Colonic mucosa (tissue), 4 donors: Measurements from ENCODE around the gene MRPS23. TPM values are rescaled to one million over a fixed set of nuclear protein-coding genes. Genes with fewer than 3 reads are reported as not detected.
A peak's percentile ranks its signal among the peaks of the same experiment; 100 is the strongest.

Experiments
- DNase-seq: peaks from one replicate; pipeline ENCODE4 v3.0.0-alpha.2; 2020
- H3K27ac ChIP-seq: fragments of 200-600 bp; one replicate; pipeline ENCODE4 v1.8.0; 2021
- H3K27me3 ChIP-seq: fragments of 200-600 bp; one replicate; pipeline ENCODE4 v1.8.0; 2021
- H3K36me3 ChIP-seq: fragments of 200-600 bp; one replicate; pipeline ENCODE4 v1.8.0; 2021
- H3K4me1 ChIP-seq: fragments of 200-600 bp; one replicate; pipeline ENCODE4 v1.8.0; 2021; ENCODE audit warnings: mild to moderate bottlenecking
- H3K4me3 ChIP-seq: fragments of 200-600 bp; one replicate; pipeline ENCODE4 v1.8.0; 2021
- H3K9ac ChIP-seq, 2 donors: one replicate each; pipeline ENCODE4 v1.7.0; 2013; ENCODE audit warnings: control low read depth in 2 of 2, low read depth in 2 of 2, low read length in 2 of 2
- H3K9me3 ChIP-seq: fragments of 200-600 bp; one replicate; pipeline ENCODE4 v1.8.0; 2021
- intact Hi-C: fragments of 100-400 bp; cut with DNase I; formaldehyde crosslinking; loops from one replicate; pipeline ENCODE4 v1.14.1; 2022
- total RNA-seq, 2 donors: library from RNA; stranded (reverse); fragmentation: NEBNext Ultra II Directional in 1 of 2; extraction: Animal tissue kit (Norgen Biotek cat#: 25700) in 1 of 2; gene quantifications; one replicate each; pipeline ENCODE4 v1.2.1, GENCODE V29; 2021
- TF ChIP-seq, protein P1 (sequence below): fragments of 200-600 bp; IDR thresholded peaks from one replicate; pipeline ENCODE4 v1.8.0; 2022; ENCODE audit warnings: antibody characterized with exemption, mild to moderate bottlenecking
- donor health status: healthy.
- donor health status: DM: no; HTN: no; CAD: no.
- donor health status: DM: no; HTN: no; CAD: no.

Gene MRPS23
- total RNA-seq, 2 donors from 2014 or later, result 19.3 to 43.6 TPM

DNA sequence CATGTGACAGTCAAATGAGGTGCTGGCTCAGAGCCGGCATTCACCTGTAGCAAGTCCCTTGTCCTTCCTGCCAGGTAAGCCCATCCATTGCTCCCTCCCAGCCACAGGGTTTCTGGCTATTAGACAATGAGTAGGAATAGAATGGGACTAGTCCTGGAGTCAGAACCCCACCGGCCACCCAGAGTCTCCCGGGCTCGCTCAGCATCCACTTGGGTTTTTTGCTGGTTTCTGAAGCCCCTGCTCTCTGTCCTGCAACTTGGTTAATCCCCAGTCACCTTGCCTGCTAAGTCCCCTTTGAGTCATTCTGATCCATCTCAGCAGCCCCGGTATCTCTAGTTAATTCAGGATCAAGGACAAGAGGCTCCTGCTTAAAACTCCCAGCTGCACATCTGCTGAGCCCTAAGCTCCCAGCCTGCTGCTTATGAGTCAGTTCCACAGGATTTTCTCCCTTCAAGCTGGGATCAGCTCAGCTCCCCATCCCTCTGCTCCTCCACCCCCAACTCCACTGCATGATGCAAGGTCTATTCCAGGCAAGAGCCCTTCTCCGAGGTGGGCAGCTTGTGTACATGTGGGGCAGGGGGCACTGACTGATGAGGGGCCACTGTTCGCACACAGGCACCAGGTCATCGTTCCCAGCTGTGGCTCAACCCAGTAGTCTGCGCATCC, 19.9 kb upstream of the MRPS23 start:
- intact Hi-C loops, result no loop called here
- peaks cover 11% of the 10 kb centered on the region for H3K4me1 ChIP-seq

DNA sequence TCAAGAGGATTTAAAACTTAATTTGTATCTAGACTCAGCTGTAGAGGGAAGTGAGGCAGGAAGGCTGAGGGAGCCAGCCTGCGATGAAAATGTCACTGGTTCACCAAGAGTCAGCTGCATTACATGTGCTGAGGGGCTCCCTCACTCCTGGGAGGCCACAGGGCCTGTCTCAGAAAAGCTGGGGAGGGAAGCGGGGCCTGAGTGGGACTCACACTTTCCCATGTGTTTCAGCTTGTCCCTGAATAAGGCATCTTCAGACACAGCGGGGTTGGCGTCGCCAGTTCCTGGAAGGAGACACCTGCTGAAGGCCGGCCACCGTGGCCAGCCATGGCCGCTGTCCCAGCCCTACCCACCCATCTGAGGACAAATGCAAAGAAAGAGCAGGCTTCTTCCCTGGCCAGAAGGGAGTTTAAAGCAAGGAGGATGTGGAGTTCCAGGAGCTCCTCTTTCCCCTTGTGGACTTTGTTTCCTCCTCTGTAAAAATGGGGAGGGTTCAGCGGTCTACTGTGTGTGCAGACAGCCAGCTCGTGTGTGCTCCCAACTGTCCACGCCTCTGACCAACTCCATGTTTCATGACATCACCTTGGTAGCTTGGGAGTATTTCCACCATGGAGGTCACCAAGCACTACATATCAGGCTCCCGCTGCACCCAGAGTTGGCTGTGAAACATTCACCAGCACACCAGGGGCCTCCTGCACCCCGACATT, 19.2 kb upstream of the MRPS23 start:
- H3K9me3 ChIP-seq, result no peaks in the 10 kb centered on the region
- TF ChIP-seq, protein P1, sequence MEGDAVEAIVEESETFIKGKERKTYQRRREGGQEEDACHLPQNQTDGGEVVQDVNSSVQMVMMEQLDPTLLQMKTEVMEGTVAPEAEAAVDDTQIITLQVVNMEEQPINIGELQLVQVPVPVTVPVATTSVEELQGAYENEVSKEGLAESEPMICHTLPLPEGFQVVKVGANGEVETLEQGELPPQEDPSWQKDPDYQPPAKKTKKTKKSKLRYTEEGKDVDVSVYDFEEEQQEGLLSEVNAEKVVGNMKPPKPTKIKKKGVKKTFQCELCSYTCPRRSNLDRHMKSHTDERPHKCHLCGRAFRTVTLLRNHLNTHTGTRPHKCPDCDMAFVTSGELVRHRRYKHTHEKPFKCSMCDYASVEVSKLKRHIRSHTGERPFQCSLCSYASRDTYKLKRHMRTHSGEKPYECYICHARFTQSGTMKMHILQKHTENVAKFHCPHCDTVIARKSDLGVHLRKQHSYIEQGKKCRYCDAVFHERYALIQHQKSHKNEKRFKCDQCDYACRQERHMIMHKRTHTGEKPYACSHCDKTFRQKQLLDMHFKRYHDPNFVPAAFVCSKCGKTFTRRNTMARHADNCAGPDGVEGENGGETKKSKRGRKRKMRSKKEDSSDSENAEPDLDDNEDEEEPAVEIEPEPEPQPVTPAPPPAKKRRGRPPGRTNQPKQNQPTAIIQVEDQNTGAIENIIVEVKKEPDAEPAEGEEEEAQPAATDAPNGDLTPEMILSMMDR, result no peak
- peaks cover 9% of the 10 kb centered on the region for H3K4me1 ChIP-seq
- H3K27me3 ChIP-seq, result no peaks in the 10 kb centered on the region
- intact Hi-C loops, result no loop called here
- H3K9ac ChIP-seq, result no peak overlapping the region
- no peak for DNase-seq
- H3K4me3 ChIP-seq, result no peak overlapping the region
- peak overlapping the region; percentile 65 for H3K27ac ChIP-seq
- no peaks in the 10 kb centered on the region for H3K36me3 ChIP-seq

More for the DNA sequence above, 19.9 kb upstream of the MRPS23 start:
- Histone ChIP-seq H3K9me3 (no peaks in the 10 kb centered on the region), H3K27ac (peak overlapping the region; percentile 65), H3K9ac (no peak overlapping the region), H3K27me3 (no peaks in the 10 kb centered on the region), H3K36me3 (no peaks in the 10 kb centered on the region), H3K4me3 (no peak overlapping the region)
- DNase-seq, result no peak
- TF ChIP-seq, protein P1, result no peak

DNA sequence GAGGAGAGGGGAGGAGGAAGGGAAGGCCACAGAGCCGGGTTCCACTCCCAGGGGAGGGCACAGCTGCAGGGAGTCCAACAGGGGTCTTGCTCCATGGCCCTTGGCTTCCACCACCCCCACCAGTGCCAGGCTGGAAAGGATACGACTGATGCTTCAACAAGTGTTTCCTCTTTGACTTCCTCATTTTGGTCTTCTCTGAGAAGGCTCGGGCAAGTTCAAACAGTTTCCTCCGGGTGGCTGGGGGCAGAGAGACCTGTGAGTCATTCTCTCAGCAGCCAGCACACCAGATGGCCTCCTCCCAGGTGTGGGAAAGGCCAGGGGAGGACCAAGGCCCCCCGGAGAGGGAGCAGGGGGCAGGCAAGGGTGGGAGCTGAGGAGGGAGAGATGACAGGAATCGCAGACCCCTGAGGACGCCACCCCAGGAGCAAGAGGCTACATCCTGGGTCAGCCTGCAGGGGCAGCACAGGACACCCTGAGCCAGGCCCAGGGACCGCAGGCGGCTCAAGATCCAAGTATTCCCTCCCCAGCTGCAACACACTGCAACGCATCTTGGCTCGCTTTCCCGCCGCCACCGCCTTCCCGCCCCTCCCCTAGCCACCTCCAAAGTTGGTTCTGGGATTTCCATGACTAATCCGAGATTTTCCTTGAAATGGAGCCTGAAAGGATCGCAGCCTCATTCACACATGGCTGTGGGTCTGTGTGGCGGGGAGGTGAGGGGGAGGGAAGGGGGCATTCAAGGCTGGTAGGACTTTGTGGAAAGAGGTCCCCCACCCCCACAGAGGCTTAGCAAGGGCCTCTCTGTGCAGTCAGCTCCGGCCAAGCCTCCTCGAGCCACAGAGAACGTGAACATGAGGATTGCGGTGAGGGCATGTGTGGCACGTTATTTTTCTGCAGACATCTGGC, 18.4 kb upstream of the MRPS23 start:
- Histone ChIP-seq H3K36me3 (no peaks in the 10 kb centered on the region), H3K9me3 (no peaks in the 10 kb centered on the region), H3K9ac (peak overlapping the region in 1 of 2 donors; percentile 20), H3K4me1 (peaks cover 4% of the 10 kb centered on the region), H3K27me3 (no peaks in the 10 kb centered on the region), H3K27ac (peak overlapping the region; percentile 65), H3K4me3 (no peak overlapping the region)
- intact Hi-C loops, result no loop called here
- DNase-seq, result peak; percentile 48
- TF ChIP-seq, protein P1, result peak; percentile 21

DNA sequence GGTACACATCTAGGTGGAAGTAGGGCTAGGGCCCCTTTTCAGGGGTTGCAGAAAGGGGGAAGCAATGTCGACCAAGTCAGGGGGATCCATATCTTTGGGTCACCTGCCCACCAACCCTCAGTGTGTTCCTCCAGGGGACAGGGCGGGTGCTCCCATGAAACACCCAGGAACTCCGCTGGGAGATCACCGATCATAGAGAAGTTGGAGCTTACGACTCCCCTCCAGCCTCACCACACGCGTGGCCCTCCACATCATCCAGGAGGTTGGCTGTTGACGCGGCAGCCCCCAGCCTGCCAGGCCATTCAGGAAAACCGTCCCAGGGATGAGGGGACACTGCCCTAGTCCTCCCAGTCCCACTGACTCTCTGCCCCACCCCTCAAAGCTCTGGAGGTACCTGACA, 17.3 kb upstream of the MRPS23 start:
- DNase-seq, result no peak
- H3K27ac ChIP-seq, result no peak overlapping the region

DNA sequence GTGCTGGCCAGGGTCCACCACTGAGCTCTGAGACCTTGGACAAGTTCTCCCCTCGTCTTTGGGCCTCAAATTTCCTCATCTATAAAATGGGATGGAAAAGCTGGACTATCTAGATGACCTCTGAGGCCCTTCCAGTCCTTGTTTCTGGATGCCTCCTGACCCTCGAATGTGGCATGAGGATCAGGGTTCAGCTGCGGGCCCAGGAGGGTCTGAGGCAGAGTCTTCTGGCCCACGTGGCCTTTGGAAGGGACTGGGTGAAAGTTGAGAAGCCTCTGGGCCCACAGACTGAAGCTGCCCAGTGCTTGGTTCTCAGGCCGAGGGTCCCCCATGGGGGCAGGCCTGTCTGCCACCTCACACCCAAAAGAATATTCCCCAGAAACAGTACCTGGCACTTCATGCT, 16.9 kb upstream of the MRPS23 start:
- intact Hi-C loops, result no loop called here
- Histone ChIP-seq H3K9ac (no peak overlapping the region), H3K36me3 (no peaks in the 10 kb centered on the region), H3K4me1 (peaks cover 7% of the 10 kb centered on the region), H3K4me3 (no peak overlapping the region), H3K27me3 (no peaks in the 10 kb centered on the region), H3K27ac (no peak overlapping the region), H3K9me3 (no peaks in the 10 kb centered on the region)
- TF ChIP-seq, protein P1, result no peak
- DNase-seq, result no peak

More for the DNA sequence above, 17.3 kb upstream of the MRPS23 start:
- TF ChIP-seq, protein P1, result no peak
- Histone ChIP-seq H3K9ac (no peak overlapping the region), H3K27me3 (no peaks in the 10 kb centered on the region), H3K4me3 (no peak overlapping the region), H3K36me3 (no peaks in the 10 kb centered on the region), H3K9me3 (no peaks in the 10 kb centered on the region), H3K4me1 (peaks cover 7% of the 10 kb centered on the region)
- intact Hi-C loops, result no loop called here
